ENCODE data around the gene FAM83F. TPM values are rescaled to one million over a fixed set of nuclear protein-coding genes. Genes with fewer than 3 reads are reported as not detected.

FAM83F gene
- total and polyA plus RNA-seq, 10 of the 15 experiments (the other 5 are each of a cell fraction or from before 2014, with no cell fraction given) = 0.01 to 0.05 (median 0.01) TPM; not detected in 7

DNA sequence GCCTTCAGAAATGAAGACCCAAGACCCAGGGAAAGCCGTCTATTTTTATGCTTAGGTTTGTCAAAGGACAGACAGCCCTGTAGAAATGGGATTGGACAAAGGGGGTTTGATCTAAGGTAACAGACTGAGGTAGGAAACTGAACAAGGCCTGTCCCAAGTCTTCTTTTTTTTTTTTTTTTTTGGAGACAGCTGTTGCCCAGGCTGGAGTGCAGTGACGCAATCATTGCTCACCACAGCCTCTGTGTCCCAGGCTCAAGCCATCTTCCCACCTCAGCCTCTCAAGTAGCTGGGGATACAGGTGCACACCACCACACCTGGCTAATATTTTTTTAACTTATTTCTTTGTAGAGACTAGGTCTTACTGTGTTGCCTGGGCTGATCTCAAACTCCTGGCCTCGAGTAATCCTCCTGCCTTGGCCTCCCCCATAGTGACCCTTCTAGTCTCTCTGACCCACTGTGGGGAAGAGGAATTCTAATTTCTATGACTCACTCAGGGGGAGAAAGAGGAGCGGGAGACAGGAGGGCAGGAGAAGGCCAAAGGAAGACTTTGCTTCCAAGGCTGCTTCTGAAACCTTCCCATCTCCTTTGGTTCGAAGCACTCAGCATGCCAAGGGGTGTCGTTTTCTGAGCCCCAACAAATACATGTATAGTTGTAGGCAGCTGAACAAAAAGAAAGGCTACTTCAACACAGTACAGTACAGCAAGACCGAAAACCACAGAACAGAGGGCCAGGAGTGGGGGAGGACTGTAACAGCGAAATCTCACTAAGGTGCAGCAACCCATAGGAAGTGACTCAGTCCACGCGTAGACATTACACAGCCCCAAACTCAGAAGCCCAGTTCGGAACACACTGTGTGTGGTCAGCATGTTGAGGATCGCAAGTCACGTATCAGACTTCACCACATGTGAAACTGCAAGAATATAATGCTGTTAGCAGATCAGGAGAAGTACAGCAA is 33.7 kb upstream of the FAM83F start (continued):
- TF ChIP-seq, protein P1, sequence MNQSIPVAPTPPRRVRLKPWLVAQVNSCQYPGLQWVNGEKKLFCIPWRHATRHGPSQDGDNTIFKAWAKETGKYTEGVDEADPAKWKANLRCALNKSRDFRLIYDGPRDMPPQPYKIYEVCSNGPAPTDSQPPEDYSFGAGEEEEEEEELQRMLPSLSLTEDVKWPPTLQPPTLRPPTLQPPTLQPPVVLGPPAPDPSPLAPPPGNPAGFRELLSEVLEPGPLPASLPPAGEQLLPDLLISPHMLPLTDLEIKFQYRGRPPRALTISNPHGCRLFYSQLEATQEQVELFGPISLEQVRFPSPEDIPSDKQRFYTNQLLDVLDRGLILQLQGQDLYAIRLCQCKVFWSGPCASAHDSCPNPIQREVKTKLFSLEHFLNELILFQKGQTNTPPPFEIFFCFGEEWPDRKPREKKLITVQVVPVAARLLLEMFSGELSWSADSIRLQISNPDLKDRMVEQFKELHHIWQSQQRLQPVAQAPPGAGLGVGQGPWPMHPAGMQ (IDR thresholded peaks at IDR 0.05; ENCODE audit: borderline replicate concordance) = no peak
- peak; percentile 82 for TF ChIP-seq MTA2 (IDR thresholded peaks at IDR 0.05; ENCODE audit: low read depth)
- TF ChIP-seq, protein P2, sequence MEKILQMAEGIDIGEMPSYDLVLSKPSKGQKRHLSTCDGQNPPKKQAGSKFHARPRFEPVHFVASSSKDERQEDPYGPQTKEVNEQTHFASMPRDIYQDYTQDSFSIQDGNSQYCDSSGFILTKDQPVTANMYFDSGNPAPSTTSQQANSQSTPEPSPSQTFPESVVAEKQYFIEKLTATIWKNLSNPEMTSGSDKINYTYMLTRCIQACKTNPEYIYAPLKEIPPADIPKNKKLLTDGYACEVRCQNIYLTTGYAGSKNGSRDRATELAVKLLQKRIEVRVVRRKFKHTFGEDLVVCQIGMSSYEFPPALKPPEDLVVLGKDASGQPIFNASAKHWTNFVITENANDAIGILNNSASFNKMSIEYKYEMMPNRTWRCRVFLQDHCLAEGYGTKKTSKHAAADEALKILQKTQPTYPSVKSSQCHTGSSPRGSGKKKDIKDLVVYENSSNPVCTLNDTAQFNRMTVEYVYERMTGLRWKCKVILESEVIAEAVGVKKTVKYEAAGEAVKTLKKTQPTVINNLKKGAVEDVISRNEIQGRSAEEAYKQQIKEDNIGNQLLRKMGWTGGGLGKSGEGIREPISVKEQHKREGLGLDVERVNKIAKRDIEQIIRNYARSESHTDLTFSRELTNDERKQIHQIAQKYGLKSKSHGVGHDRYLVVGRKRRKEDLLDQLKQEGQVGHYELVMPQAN (conservative IDR thresholded peaks at IDR 0.05) = no peak
- peak; percentile 84 for TF ChIP-seq JUNB (IDR thresholded peaks at IDR 0.05)
- TF ChIP-seq EED (IDR thresholded peaks at IDR 0.05; ENCODE audit: low read depth) = peak; percentile 91
- no peak for TF ChIP-seq SIN3A (IDR thresholded peaks at IDR 0.05; ENCODE audit: low read depth, low read length)
- TF ChIP-seq, protein P3, sequence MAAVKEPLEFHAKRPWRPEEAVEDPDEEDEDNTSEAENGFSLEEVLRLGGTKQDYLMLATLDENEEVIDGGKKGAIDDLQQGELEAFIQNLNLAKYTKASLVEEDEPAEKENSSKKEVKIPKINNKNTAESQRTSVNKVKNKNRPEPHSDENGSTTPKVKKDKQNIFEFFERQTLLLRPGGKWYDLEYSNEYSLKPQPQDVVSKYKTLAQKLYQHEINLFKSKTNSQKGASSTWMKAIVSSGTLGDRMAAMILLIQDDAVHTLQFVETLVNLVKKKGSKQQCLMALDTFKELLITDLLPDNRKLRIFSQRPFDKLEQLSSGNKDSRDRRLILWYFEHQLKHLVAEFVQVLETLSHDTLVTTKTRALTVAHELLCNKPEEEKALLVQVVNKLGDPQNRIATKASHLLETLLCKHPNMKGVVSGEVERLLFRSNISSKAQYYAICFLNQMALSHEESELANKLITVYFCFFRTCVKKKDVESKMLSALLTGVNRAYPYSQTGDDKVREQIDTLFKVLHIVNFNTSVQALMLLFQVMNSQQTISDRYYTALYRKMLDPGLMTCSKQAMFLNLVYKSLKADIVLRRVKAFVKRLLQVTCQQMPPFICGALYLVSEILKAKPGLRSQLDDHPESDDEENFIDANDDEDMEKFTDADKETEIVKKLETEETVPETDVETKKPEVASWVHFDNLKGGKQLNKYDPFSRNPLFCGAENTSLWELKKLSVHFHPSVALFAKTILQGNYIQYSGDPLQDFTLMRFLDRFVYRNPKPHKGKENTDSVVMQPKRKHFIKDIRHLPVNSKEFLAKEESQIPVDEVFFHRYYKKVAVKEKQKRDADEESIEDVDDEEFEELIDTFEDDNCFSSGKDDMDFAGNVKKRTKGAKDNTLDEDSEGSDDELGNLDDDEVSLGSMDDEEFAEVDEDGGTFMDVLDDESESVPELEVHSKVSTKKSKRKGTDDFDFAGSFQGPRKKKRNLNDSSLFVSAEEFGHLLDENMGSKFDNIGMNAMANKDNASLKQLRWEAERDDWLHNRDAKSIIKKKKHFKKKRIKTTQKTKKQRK (IDR thresholded peaks at IDR 0.05; ENCODE audit: low read depth, low read length) = no peak
- TF ChIP-seq, protein P4, sequence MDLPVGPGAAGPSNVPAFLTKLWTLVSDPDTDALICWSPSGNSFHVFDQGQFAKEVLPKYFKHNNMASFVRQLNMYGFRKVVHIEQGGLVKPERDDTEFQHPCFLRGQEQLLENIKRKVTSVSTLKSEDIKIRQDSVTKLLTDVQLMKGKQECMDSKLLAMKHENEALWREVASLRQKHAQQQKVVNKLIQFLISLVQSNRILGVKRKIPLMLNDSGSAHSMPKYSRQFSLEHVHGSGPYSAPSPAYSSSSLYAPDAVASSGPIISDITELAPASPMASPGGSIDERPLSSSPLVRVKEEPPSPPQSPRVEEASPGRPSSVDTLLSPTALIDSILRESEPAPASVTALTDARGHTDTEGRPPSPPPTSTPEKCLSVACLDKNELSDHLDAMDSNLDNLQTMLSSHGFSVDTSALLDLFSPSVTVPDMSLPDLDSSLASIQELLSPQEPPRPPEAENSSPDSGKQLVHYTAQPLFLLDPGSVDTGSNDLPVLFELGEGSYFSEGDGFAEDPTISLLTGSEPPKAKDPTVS (IDR thresholded peaks at IDR 0.05; ENCODE audit: low read depth, low read length) = no peak
- TF ChIP-seq, protein P5, sequence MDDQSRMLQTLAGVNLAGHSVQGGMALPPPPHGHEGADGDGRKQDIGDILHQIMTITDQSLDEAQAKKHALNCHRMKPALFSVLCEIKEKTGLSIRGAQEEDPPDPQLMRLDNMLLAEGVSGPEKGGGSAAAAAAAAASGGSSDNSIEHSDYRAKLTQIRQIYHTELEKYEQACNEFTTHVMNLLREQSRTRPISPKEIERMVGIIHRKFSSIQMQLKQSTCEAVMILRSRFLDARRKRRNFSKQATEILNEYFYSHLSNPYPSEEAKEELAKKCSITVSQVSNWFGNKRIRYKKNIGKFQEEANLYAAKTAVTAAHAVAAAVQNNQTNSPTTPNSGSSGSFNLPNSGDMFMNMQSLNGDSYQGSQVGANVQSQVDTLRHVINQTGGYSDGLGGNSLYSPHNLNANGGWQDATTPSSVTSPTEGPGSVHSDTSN (IDR thresholded peaks at IDR 0.05; ENCODE audit: insufficient replicate concordance, low read depth, low read length) = no peak
- TF ChIP-seq, protein P6, sequence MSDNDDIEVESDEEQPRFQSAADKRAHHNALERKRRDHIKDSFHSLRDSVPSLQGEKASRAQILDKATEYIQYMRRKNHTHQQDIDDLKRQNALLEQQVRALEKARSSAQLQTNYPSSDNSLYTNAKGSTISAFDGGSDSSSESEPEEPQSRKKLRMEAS (IDR thresholded peaks at IDR 0.05; ENCODE audit: low read depth, low read length) = no peak; the same call in 1 of the 2 replicates
- peak; percentile 89 for TF ChIP-seq IRF4 (IDR thresholded peaks at IDR 0.05; ENCODE audit: low read depth, low read length)
- TF ChIP-seq NR2F1 (conservative IDR thresholded peaks at IDR 0.05) = peak; percentile 64
- TF ChIP-seq TCF7 (IDR thresholded peaks at IDR 0.05; ENCODE audit: borderline replicate concordance) = peak; percentile 58; the same call in 1 of the 2 replicates
- TF ChIP-seq, protein P7, sequence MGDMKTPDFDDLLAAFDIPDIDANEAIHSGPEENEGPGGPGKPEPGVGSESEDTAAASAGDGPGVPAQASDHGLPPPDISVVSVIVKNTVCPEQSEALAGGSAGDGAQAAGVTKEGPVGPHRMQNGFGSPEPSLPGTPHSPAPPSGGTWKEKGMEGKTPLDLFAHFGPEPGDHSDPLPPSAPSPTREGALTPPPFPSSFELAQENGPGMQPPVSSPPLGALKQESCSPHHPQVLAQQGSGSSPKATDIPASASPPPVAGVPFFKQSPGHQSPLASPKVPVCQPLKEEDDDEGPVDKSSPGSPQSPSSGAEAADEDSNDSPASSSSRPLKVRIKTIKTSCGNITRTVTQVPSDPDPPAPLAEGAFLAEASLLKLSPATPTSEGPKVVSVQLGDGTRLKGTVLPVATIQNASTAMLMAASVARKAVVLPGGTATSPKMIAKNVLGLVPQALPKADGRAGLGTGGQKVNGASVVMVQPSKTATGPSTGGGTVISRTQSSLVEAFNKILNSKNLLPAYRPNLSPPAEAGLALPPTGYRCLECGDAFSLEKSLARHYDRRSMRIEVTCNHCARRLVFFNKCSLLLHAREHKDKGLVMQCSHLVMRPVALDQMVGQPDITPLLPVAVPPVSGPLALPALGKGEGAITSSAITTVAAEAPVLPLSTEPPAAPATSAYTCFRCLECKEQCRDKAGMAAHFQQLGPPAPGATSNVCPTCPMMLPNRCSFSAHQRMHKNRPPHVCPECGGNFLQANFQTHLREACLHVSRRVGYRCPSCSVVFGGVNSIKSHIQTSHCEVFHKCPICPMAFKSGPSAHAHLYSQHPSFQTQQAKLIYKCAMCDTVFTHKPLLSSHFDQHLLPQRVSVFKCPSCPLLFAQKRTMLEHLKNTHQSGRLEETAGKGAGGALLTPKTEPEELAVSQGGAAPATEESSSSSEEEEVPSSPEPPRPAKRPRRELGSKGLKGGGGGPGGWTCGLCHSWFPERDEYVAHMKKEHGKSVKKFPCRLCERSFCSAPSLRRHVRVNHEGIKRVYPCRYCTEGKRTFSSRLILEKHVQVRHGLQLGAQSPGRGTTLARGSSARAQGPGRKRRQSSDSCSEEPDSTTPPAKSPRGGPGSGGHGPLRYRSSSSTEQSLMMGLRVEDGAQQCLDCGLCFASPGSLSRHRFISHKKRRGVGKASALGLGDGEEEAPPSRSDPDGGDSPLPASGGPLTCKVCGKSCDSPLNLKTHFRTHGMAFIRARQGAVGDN (IDR thresholded peaks at IDR 0.05) = peak; percentile 81; the same call in 1 of the 2 replicates

Measured in GM12878 (cell line).